Ascending aorta (tissue), 2 donors: Measurements from ENCODE around the gene CFAP58. TPM values are rescaled to one million over a fixed set of nuclear protein-coding genes. Genes with fewer than 3 reads are reported as not detected.

Experiments
- DNase-seq, 2 donors: peaks; one replicate each; pipeline ENCODE4 v3.0.0-alpha.2; 2019; ENCODE audit warnings: low spot score in 2 of 2
- H3K27ac ChIP-seq, 2 donors: fragments of 200-600 bp; sonication (generic); one replicate each; pipeline ENCODE4 v1.5.1; 2016 to 2017; ENCODE audit warnings: mild to moderate bottlenecking in 1 of 2
- H3K27me3 ChIP-seq: fragments of 200-600 bp; sonication (generic); one replicate; pipeline ENCODE4 v1.5.1; 2017
- H3K36me3 ChIP-seq, 2 donors: fragments of 200-600 bp; sonication (generic); one replicate each; pipeline ENCODE4 v1.5.1; 2016
- H3K4me1 ChIP-seq, 2 donors: fragments of 200-600 bp; sonication (generic); one replicate each; pipeline ENCODE4 v1.5.1; 2016 to 2017; ENCODE audit warnings: mild to moderate bottlenecking in 1 of 2
- H3K4me3 ChIP-seq, 2 donors: fragments of 200-600 bp; sonication (generic); one replicate each; pipeline ENCODE4 v1.5.1; 2016 to 2017; ENCODE audit warnings: mild to moderate bottlenecking in 1 of 2
- H3K9me3 ChIP-seq, 2 donors: fragments of 200-600 bp; sonication (generic); one replicate each; pipeline ENCODE4 v1.5.1; 2016
- intact Hi-C: fragments of 100-400 bp; cut with DNase I; formaldehyde crosslinking; loops from one replicate; pipeline ENCODE4 v1.15.1; 2023
- total RNA-seq: library from RNA; depleted of rRNA; stranded (reverse); fragments of >200 nt; gene quantifications from one replicate; pipeline ENCODE4 v1.1.0, GENCODE V29; 2016
- TF ChIP-seq, protein P1 (sequence below), 3 experiments: fragments of 200-600 bp in 2 of 3; fragments of 450-650 bp in 1 of 3; sonication (generic) in 2 of 3; IDR thresholded peaks; one replicate each; pipeline ENCODE4 v1.5.1; 2016 to 2019; ENCODE audit warnings: antibody characterized with exemption in 3 of 3, mild to moderate bottlenecking in 1 of 3, moderate library complexity in 1 of 3

The CFAP58 gene
- total RNA-seq, 1 donor from 2014 or later = not detected

GRCh38 chr10:104316321-104317099, 37.1 kb upstream of the CFAP58 start:
- Histone ChIP-seq H3K27ac (peak overlapping the region in 1 of 2 donors; percentile 17), H3K36me3 (peaks cover 29 to 39% of the 10 kb centered on the region in 2 donors), H3K4me1 (peaks cover 8 to 38% of the 10 kb centered on the region in 2 donors), H3K27me3 (no peaks in the 10 kb centered on the region), H3K4me3 (no peak overlapping the region), H3K9me3 (no peaks in the 10 kb centered on the region)
- TF ChIP-seq, protein P1, sequence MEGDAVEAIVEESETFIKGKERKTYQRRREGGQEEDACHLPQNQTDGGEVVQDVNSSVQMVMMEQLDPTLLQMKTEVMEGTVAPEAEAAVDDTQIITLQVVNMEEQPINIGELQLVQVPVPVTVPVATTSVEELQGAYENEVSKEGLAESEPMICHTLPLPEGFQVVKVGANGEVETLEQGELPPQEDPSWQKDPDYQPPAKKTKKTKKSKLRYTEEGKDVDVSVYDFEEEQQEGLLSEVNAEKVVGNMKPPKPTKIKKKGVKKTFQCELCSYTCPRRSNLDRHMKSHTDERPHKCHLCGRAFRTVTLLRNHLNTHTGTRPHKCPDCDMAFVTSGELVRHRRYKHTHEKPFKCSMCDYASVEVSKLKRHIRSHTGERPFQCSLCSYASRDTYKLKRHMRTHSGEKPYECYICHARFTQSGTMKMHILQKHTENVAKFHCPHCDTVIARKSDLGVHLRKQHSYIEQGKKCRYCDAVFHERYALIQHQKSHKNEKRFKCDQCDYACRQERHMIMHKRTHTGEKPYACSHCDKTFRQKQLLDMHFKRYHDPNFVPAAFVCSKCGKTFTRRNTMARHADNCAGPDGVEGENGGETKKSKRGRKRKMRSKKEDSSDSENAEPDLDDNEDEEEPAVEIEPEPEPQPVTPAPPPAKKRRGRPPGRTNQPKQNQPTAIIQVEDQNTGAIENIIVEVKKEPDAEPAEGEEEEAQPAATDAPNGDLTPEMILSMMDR (IDR thresholded peaks at IDR 0.05) = no peak
- DNase-seq = no peak
- intact Hi-C loops = no loop called here

DNA sequence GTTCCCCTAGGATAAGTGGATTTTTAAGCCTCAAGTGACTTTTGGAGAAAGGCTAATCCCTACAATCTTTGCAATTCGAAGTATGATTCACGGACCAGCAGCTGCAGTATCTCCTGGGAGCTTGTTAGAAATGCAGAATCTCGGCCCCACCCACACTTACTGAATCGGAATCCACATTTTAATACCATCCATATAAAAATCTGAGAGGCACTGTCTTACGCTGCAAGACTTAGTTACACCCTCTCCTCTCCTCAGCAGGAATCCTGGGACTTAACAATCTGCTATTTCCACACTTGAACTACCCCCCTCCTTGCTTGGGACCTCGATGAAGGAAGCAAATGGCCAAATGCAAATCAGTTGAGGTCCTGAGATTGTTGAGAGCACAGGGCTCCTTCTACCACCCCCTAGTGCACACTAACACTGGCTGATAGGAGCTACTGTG, 36.3 kb upstream of the CFAP58 start:
- Histone ChIP-seq H3K4me3 (no peak overlapping the region), H3K9me3 (no peaks in the 10 kb centered on the region), H3K4me1 (peaks cover 15 to 41% of the 10 kb centered on the region in 2 donors), H3K27ac (peak overlapping the region; percentile 11 to 17), H3K27me3 (no peaks in the 10 kb centered on the region), H3K36me3 (peaks cover 29 to 37% of the 10 kb centered on the region in 2 donors)
- intact Hi-C loops = no loop called here
- DNase-seq = no peak
- TF ChIP-seq, protein P1 (IDR thresholded peaks at IDR 0.05) = no peak

- H3K36me3 ChIP-seq = peaks cover 29 to 31% of the 10 kb centered on the region in 2 donors
- no peaks in the 10 kb centered on the region for H3K27me3 ChIP-seq
- no peak for DNase-seq
- TF ChIP-seq, protein P1 (IDR thresholded peaks at IDR 0.05) = no peak
- intact Hi-C loops = no loop called here
- no peaks in the 10 kb centered on the region for H3K9me3 ChIP-seq
- H3K4me1 ChIP-seq = peaks cover 15 to 47% of the 10 kb centered on the region in 2 donors
- H3K27ac ChIP-seq = peak overlapping the region; percentile 11 to 17
- H3K4me3 ChIP-seq = no peak overlapping the region
Observed at GRCh38 chr10:104317726-104318299, 35.8 kb upstream of the CFAP58 start.

DNA sequence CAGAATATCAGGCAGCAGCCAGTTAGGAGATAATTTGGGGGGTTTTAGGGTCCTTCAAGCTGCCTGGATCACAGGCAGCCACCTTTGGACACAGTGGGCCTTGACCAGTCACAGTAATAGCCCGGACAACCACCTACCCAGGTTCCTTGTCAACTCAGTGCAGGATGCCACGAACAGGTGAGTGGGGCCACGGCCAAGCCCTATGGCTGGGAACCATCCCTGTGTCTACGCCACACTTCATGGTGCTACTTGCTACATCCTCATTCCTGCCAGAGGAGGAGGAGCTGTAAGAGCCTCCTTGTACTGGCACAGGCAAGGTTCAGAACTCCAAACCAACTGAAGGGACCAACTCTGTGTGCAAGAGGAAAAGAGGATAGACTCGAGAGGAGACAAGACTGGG, 35.3 kb upstream of the CFAP58 start:
- no peak overlapping the region for H3K4me3 ChIP-seq
- no peak for DNase-seq
- H3K27ac ChIP-seq = peak overlapping the region; percentile 11 to 17
- H3K4me1 ChIP-seq = peaks cover 15 to 51% of the 10 kb centered on the region in 2 donors
- H3K9me3 ChIP-seq = no peaks in the 10 kb centered on the region
- intact Hi-C loops = no loop called here
- peaks cover 25 to 26% of the 10 kb centered on the region in 2 donors for H3K36me3 ChIP-seq
- no peaks in the 10 kb centered on the region for H3K27me3 ChIP-seq
- TF ChIP-seq, protein P1 (IDR thresholded peaks at IDR 0.05) = no peak

GRCh38 chr10:104318810-104319741, 34.6 kb upstream of the CFAP58 start:
- intact Hi-C loops = no loop called here
- no peak for DNase-seq
- H3K4me3 ChIP-seq = no peak overlapping the region

More at GRCh38 chr10:104318810-104319741, 34.6 kb upstream of the CFAP58 start:
- Histone ChIP-seq H3K4me1 (peaks cover 15 to 57% of the 10 kb centered on the region in 2 donors), H3K9me3 (no peaks in the 10 kb centered on the region), H3K27me3 (no peaks in the 10 kb centered on the region), H3K36me3 (peaks cover 17 to 19% of the 10 kb centered on the region in 2 donors), H3K27ac (peak overlapping the region; percentile 46 to 62)
- TF ChIP-seq, protein P1 (IDR thresholded peaks at IDR 0.05) = no peak
